ENCODE results near the gene SVEP1.

The SVEP1 gene

DNA sequence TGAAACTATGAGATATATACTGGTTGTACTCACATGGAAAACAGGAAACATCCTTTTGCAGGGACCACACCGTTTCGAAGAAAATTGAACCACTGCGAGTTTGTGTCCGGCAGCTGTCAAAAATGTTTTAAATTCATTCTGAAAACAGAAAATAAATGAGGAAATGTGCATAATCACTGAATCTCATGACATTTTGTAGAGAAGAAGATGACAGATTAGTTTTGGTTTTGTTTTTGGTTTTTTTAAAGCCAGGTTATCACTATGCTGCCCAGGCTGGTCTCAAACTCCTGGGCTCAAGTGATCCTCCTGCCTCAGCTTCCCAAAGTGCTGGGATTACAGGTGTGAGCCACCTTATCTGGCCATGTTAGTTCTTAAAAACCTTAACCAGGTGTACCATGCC is 245.4 kb downstream of the SVEP1 start:
- no peak overlapping the region for H3K4me3 ChIP-seq (ENCODE audit: low read length)
- TF ChIP-seq, protein P1, sequence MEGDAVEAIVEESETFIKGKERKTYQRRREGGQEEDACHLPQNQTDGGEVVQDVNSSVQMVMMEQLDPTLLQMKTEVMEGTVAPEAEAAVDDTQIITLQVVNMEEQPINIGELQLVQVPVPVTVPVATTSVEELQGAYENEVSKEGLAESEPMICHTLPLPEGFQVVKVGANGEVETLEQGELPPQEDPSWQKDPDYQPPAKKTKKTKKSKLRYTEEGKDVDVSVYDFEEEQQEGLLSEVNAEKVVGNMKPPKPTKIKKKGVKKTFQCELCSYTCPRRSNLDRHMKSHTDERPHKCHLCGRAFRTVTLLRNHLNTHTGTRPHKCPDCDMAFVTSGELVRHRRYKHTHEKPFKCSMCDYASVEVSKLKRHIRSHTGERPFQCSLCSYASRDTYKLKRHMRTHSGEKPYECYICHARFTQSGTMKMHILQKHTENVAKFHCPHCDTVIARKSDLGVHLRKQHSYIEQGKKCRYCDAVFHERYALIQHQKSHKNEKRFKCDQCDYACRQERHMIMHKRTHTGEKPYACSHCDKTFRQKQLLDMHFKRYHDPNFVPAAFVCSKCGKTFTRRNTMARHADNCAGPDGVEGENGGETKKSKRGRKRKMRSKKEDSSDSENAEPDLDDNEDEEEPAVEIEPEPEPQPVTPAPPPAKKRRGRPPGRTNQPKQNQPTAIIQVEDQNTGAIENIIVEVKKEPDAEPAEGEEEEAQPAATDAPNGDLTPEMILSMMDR (IDR thresholded peaks at IDR 0.05; ENCODE audit: insufficient read depth, low read depth, low read length, missing control alignments), result no peak
- DNase-seq (ENCODE audit: low read depth), result no peak

DNA sequence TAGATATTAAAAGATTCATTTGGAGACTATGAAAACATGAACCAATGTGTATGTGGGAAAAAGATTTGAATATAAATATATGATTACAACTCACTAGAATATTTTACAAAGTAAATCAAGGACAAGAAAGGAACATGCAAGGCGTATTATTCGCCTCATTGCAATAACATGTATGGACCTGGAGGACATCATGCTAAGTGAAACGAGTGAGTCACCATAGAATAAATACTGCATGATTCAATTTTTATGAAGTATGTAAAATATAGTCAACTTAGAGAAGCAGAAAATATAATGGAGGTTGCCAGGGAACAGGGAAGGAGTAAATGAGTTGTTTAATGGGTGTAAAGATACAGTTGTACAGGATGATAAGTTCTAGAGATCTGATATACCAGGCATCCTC is 246.8 kb downstream of the SVEP1 start:
- no peak overlapping the region for H3K4me3 ChIP-seq (ENCODE audit: low read length)
- DNase-seq (ENCODE audit: low read depth), result peak; percentile 81
- TF ChIP-seq, protein P1 (IDR thresholded peaks at IDR 0.05; ENCODE audit: insufficient read depth, low read depth, low read length, missing control alignments), result no peak

DNA sequence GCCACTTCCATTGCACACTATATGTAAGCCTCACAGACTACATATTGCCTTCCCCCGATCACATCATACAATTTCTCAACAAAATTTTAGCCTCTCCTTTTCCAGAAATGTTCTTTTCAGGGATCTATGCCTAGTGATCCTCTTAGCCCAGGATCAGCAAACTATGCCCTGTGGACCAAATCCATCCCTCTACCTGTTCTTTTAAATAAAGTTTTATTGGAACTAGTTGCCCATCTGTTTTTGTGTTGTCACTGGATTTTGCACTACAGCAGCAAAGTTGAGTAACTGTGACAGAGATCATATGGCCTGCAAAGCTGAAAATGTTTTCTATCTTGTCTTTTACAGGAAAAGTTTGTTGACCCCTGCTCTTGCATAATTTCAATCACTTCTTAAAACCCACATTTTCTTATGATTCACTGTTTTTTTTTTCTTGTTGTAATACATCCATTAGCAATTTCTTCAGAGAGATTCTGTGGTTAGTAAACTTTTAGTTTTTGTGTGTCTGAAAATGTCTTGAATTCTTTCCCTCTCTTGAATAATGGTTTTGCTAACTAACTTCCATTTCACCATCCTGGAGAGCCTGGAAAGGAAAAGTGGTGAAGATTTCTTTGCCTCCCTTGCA is 248.9 kb downstream of the SVEP1 start:
- TF ChIP-seq, protein P1 (IDR thresholded peaks at IDR 0.05; ENCODE audit: insufficient read depth, low read depth, low read length, missing control alignments), result no peak
- DNase-seq (ENCODE audit: low read depth), result no peak
- no peak overlapping the region for H3K4me3 ChIP-seq (ENCODE audit: low read length)

DNA sequence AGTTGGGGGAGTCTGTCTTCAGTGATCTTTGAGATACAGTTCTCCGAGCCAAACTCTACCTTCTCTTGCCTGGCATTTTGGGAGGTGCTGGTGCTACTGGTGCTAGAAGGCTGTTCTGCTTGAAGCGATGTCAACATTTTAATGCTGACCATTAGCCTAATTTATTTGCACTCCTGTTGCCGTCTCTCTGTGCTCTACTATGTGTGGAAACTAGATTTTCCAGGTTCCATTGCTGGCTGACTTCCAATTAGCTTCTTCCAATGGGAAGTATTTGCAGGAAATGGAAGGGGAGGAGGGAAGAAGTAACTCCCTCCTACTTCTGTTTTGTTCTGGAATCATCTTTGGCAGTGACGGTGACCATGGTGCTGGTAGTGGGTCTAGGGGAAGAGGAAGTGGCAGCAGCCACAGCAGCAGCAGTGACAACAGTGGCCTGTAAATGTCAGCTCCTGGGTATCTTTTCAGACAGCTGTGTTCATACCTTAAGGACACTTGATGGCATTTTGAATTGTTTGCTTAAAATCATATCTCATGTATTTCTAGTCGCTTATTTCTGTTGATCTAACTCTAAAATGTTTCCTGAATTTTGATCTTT is 249.8 kb downstream of the SVEP1 start:
- TF ChIP-seq, protein P1 (IDR thresholded peaks at IDR 0.05; ENCODE audit: insufficient read depth, low read depth, low read length, missing control alignments), result no peak
- DNase-seq (ENCODE audit: low read depth), result no peak
- no peak overlapping the region for H3K4me3 ChIP-seq (ENCODE audit: low read length)

DNA sequence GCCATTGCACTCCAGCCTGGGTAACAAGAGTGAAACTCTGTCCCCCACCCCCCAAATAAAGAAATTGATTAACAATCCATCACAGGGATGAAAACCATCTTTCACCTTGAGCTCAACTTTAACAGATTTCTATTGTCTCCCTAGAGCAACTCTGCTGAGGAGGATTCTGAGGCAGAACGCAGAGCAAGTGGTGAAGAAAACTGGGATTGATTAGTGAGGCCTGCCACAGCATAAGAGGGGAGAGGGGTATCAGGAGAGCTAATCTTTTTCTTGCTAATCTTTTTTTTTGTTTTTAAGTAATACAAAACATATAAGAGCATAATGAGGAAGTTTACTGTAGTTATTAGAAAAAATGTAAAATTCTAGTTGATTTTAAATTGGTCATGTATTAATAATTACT is 250.8 kb downstream of the SVEP1 start:
- no peak for DNase-seq (ENCODE audit: low read depth)
- H3K4me3 ChIP-seq (ENCODE audit: low read length), result no peak overlapping the region
- TF ChIP-seq, protein P1 (IDR thresholded peaks at IDR 0.05; ENCODE audit: insufficient read depth, low read depth, low read length, missing control alignments), result no peak

DNA sequence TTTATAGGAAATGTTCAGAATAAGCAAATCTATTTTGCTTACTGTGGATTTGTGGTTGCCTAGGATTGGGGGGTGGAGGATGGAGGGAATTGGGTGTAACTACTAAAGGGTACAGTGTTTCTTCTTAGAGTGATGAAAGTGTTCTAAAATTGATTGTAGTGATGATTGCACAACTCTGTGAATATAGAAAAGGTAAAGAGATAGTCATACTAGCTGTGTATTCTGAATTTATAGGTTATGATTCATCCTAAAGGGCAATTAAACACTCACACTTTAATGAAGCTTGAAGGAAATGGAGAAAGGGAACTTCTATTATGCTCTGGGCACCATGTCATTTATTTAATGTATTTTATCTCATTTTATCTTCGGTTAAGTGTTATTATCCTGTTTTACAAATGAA is 251.8 kb downstream of the SVEP1 start:
- TF ChIP-seq, protein P1 (IDR thresholded peaks at IDR 0.05; ENCODE audit: insufficient read depth, low read depth, low read length, missing control alignments), result no peak
- DNase-seq (ENCODE audit: low read depth), result peak; percentile 44
- H3K4me3 ChIP-seq (ENCODE audit: low read length), result no peak overlapping the region

- TF ChIP-seq, protein P1 (IDR thresholded peaks at IDR 0.05; ENCODE audit: insufficient read depth, low read depth, low read length, missing control alignments), result no peak
- no peak for DNase-seq (ENCODE audit: low read depth)
- no peak overlapping the region for H3K4me3 ChIP-seq (ENCODE audit: low read length)
These were observed 255.7 kb downstream of the SVEP1 start for GRCh38 chr9:110323818-110324217.
